Right cardiac atrium (tissue), 5 donors: ENCODE data around the gene EMC1. TPM values are rescaled to one million over a fixed set of nuclear protein-coding genes. Genes with fewer than 3 reads are reported as not detected.
A peak's percentile ranks its signal among the peaks of the same experiment; 100 is the strongest.

Experiments used
- ATAC-seq, 2 donors: fragments of 200-7000 bp; cut with Tn5 transposase; one replicate each; pipeline versions ENCODE4 v1.8.0 to v1.9.1; 2020; ENCODE audit warnings: moderate library complexity in 2 of 2, mild to moderate bottlenecking in 1 of 2
- DNase-seq, 3 donors: peaks; one replicate each; pipeline ENCODE4 v3.0.0-alpha.2; 2020
- H3K27ac ChIP-seq: one replicate; pipeline ENCODE4 v1.5.1; 2013; ENCODE audit warnings: mild to moderate bottlenecking, low read length, control low read depth, moderate library complexity
- H3K27me3 ChIP-seq: one replicate; pipeline ENCODE4 v1.6.1; 2013; ENCODE audit not compliant: control insufficient read depth, insufficient read depth
- H3K4me1 ChIP-seq: one replicate; pipeline ENCODE4 v1.6.1; 2013; ENCODE audit warnings: low read length; ENCODE audit not compliant: control insufficient read depth, insufficient read depth
- H3K4me3 ChIP-seq: one replicate; pipeline ENCODE4 v1.5.1; 2013; ENCODE audit warnings: low read length, control low read depth
- H3K9me3 ChIP-seq: one replicate; pipeline ENCODE4 v1.6.1; 2013; ENCODE audit warnings: low read length; ENCODE audit not compliant: control insufficient read depth
- WGBS: extraction: QIAGEN DNeasy Blood & Tissue Kit; methylation state at CpG from one replicate; pipeline ENCODE4 v1.1.7; 2013; 5-methylcytosine and 5-hydroxymethylcytosine counted together
- intact Hi-C, 4 donors: fragments of 100-400 bp; cut with DNase I; formaldehyde crosslinking; loops; one replicate each; pipeline versions ENCODE4 v1.11.0 to v1.14.0; 2022 to 2023
- polyA plus RNA-seq: library from polyadenylated mRNA; stranded (reverse); fragments of 200-250 nt; gene quantifications from one replicate; pipeline ENCODE4 v1.2.3, GENCODE V29; 2013
- total RNA-seq, 4 donors: library from RNA; stranded (reverse); fragmentation: NEBNext Ultra II Directional; extraction: Animal tissue kit (Norgen Biotek cat#: 25700); gene quantifications; one replicate each; pipeline ENCODE4 v1.2.1, GENCODE V29; 2021
- donor health status: healthy with polysubstance abuse.
- donor health status: DM: no; HTN: yes; CAD: no.
- donor health status: DM: no; HTN: no; CAD: no.
- donor health status: DM: no; HTN: yes; CAD: no; lungs with severe emphysema.
- donor health status: DM: yes; HTN: yes; CAD: no.

EMC1 gene
- total and polyA plus RNA-seq, 5 donors, result 11.5 to 31.9 (median 30.3) TPM

DNA sequence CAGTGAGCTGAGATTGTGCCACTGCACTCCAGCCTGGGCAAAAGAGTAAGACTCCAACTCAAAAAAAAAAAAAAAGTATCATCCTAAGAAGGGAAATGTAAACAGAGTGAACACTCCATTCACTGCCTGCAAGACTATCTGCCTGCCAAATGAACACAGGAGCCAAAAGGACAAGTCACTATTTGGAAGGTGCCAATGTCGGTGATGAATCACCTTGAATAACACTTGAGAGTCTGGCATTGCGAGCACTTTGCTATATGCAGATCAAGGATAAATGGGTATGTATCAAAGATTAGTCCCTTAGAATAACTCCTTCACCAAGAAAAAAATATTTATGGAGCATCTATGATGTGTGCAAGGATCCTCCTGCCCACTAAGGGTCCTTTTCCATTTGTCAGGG lies 47.9 kb downstream of the EMC1 start:
- peaks cover 4% of the 10 kb centered on the region for H3K4me1 ChIP-seq
- no peak for DNase-seq

DNA sequence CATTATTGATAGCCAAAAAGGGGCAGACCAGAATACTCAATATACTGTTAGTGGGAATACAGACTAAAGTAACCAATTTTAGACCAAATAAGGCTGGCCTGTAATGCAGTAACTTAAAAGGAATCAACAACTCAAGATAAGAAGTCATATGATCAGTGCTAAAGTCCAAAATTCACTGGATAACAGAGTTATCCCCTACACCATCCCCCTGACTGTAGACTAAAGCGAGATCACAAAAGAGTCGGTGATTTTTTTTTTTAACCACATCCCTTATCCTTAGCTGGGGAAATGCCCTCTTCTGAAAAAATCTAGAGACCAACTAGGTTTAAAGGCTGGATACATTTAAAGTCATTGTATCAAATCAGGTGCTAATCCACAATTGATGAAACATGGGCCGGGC lies 48.9 kb downstream of the EMC1 start:
- Histone ChIP-seq H3K4me1 (peaks cover 2% of the 10 kb centered on the region), H3K9me3 (no peaks in the 10 kb centered on the region), H3K27me3 (no peaks in the 10 kb centered on the region), H3K4me3 (no peak overlapping the region), H3K27ac (no peak overlapping the region)
- ATAC-seq (no peak), DNase-seq (no peak)
- intact Hi-C loops, result loop anchor here in 1 of 4 donors (10.0 kb wide), 1 partner anchor 452 kb away; no protein-coding TSS in a partner anchor
- WGBS, result 69% methylated on average over 3 of the region's 3 CpGs

More for the DNA sequence above, 47.9 kb downstream of the EMC1 start:
- 54% methylated on average over 2 of the region's 2 CpGs for WGBS
- ATAC-seq, result peak; percentile 62 to 68
- H3K27ac ChIP-seq, result no peak overlapping the region
- H3K27me3 ChIP-seq, result no peaks in the 10 kb centered on the region
- intact Hi-C loops, result loop anchor here in 1 of 4 donors (10.0 kb wide), 1 partner anchor 451 kb away; no protein-coding TSS in a partner anchor
- no peaks in the 10 kb centered on the region for H3K9me3 ChIP-seq
- no peak overlapping the region for H3K4me3 ChIP-seq

DNA sequence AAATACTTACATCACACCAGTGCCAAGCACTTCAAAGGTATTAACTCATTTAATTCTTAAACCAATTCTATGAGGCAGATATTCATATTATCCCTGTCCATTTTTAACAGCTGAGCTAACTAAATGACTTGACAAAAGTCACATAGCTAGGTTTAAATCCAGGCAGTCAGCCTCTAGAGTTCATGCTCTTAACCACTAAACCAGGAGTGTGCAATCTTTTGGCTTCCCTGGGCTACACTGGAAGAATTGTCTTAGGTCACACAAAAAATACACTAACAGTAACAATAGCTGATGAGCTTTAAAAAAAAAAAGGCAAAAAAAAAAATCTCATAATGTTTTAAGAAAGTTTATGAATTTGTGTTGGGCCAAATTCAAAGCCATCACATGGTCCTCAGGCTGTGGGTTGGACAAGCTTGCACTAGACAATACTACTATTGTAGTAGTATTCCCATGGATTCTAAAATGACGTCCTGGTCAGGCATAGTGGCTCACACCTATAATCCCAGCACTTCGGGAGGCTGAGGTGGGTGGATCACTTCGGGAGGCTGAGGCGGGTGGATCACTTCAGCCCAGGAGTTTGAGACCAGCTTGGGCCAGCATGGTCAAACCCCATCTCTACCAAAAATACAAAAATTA lies 51.2 kb downstream of the EMC1 start:
- intact Hi-C loops, result loop anchor here in 1 of 4 donors (10.0 kb wide), 1 partner anchor 455 kb away; no protein-coding TSS in a partner anchor

DNA sequence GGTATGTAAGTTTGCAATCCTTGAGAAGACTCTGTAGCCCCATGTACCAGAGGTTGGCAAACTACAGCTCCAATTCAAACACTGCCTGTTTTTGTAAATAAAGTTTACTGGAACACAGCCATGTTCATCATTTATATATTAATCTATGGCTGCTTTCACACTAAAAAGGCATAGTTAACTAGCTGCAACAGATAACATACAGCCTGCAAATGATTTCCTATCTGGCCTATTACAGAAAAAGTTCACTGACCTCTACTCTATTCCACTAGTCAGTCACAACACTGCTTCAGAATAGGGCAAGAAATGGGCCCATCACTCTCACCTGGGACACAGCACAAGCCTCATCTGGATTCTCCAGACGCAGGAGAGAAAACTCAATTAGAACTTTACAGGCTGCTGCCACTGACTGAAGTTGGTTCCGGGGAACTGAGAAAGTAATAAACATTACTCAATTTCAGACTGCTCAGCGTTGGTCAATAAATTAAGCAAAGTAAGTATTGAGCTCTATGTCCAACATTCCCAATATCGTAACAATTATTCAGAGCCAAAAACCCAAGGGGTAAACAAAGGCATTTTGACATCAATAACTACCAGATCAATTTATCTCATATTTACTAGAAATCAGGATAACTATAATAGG lies 51.9 kb downstream of the EMC1 start:
- Histone ChIP-seq H3K27me3 (no peaks in the 10 kb centered on the region), H3K9me3 (no peaks in the 10 kb centered on the region), H3K27ac (no peak overlapping the region), H3K4me1 (no peaks in the 10 kb centered on the region), H3K4me3 (no peak overlapping the region)
- ATAC-seq (no peak), DNase-seq (no peak)
- WGBS, result 91% methylated on average over 4 of the region's 4 CpGs
- intact Hi-C loops, result no loop called here

More for the DNA sequence above, 51.2 kb downstream of the EMC1 start:
- H3K27ac ChIP-seq, result no peak overlapping the region
- DNase-seq (no peak), ATAC-seq (no peak)
- no peaks in the 10 kb centered on the region for H3K27me3 ChIP-seq
- H3K4me1 ChIP-seq, result no peaks in the 10 kb centered on the region
- H3K9me3 ChIP-seq, result no peaks in the 10 kb centered on the region
- 53% methylated on average over 4 of the region's 4 CpGs for WGBS
- no peak overlapping the region for H3K4me3 ChIP-seq

DNA sequence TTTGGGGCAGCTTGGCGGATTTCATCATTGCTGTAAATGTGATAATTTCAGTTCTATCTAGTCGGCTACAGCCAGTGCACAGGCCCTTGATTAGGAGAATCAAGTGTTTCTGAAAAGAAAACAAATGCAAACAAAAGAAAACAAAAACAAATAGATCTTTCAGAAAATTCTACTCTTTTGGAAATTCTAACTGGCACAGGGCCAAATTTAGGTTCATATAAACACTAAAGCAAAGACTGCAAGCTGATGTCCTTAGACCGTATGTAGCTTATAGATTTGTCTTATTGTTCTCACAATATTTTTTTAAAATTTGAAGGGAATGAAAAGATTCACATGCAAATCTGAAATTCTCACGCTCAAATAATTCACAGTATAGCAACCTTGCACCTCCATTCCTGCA lies 52.5 kb downstream of the EMC1 start:
- no peak for DNase-seq
- Histone ChIP-seq H3K27ac (no peak overlapping the region), H3K4me3 (no peak overlapping the region), H3K4me1 (no peaks in the 10 kb centered on the region), H3K9me3 (no peaks in the 10 kb centered on the region), H3K27me3 (no peaks in the 10 kb centered on the region)
- intact Hi-C loops, result no loop called here
- ATAC-seq, result no peak
- WGBS, result 86% methylated on average over 4 of the region's 4 CpGs

DNA sequence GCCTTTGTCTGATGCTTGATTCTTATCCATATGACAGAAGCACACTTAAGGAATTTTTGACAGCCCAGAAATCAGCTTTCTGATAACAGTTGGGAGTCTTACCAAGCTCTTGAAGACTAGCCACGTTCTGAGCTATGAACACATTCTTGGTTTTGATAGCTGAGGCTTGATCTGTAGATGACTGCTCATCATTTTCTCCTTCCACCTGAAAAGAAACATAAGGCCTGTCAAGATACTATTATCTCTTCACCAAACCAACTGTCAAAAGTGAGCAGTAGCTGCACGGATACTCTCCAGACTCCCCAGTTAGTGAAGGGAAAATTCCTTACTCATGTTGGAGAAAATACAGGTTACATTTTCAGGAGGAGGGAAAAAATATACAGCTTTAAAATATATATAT lies 53.5 kb downstream of the EMC1 start:
- DNase-seq, result no peak
- Histone ChIP-seq H3K9me3 (no peaks in the 10 kb centered on the region), H3K27ac (no peak overlapping the region), H3K4me1 (no peaks in the 10 kb centered on the region), H3K27me3 (no peaks in the 10 kb centered on the region), H3K4me3 (no peak overlapping the region)
- 51% methylated on average over 2 of the region's 2 CpGs for WGBS
- intact Hi-C loops, result no loop called here
- no peak for ATAC-seq

DNA sequence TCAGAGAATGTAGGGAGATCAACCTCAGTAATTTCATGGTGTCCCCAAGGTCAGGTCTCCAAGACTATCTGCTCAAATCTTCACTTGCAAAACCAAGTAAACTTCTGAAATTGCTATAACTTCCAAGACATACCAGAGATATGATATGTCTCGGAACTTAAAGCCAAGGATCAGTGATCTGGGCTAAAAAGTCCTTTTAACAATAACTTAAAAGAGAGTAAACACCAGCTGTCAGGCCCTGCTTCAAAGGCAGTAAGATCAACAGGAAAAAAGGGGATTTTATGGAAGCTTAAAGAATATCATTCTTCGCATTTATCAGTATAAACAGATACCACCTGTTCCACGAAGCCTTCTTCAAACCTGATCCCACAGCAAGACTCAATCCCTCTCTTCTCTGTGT lies 55.0 kb downstream of the EMC1 start:
- 61% methylated on average over 3 of the region's 3 CpGs for WGBS
- ATAC-seq (no peak), DNase-seq (no peak)
- Histone ChIP-seq H3K4me3 (no peak overlapping the region), H3K27me3 (no peaks in the 10 kb centered on the region), H3K27ac (no peak overlapping the region), H3K4me1 (no peaks in the 10 kb centered on the region), H3K9me3 (no peaks in the 10 kb centered on the region)
- intact Hi-C loops, result no loop called here

DNA sequence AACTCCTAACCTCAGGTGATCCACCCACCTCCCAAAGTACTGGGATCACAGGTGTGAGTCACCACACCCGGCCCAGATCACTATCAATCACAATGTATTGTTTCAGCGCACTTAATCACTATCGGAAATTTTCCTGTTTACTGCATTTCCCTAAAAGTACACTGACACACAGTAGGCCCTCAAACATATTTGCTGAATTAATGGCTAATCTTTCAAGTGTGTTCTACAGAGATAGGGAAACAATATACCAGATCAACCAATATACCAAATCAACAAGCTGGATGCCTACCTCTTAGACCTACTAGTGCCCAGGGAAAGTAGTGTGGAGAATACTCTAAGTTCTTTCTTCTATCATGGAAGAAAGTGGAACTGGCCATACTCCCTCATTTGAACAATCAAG lies 58.3 kb downstream of the EMC1 start:
- intact Hi-C loops, result no loop called here
- no peak for DNase-seq
- ATAC-seq, result no peak
- Histone ChIP-seq H3K4me3 (no peak overlapping the region), H3K4me1 (no peaks in the 10 kb centered on the region), H3K27ac (no peak overlapping the region), H3K9me3 (no peaks in the 10 kb centered on the region), H3K27me3 (no peaks in the 10 kb centered on the region)
- 83% methylated on average over 3 of the region's 3 CpGs for WGBS

DNA sequence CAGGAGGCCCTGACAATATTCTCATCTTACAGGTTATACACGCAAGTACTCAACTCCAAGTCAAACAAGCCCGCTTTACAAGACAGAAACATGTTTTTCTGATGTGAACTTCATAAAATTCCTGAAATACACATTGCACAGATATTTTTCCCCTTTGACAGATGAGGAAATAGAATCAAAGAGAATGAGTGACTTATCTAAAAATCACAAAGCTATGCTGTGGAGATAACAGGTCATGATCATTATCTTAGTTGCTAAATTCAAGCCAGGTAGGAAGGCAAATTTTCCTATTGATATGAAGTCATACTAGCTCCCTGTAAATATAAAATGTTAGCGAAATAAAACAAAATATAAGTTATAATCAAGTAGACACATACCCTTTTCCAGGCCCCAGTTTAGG lies 59.5 kb downstream of the EMC1 start:
- ATAC-seq (no peak), DNase-seq (no peak)
- Histone ChIP-seq H3K9me3 (no peaks in the 10 kb centered on the region), H3K27me3 (no peaks in the 10 kb centered on the region), H3K4me3 (no peak overlapping the region), H3K27ac (no peak overlapping the region), H3K4me1 (no peaks in the 10 kb centered on the region)
- intact Hi-C loops, result no loop called here
- WGBS, result 96% methylated on average over 3 of the region's 3 CpGs

DNA sequence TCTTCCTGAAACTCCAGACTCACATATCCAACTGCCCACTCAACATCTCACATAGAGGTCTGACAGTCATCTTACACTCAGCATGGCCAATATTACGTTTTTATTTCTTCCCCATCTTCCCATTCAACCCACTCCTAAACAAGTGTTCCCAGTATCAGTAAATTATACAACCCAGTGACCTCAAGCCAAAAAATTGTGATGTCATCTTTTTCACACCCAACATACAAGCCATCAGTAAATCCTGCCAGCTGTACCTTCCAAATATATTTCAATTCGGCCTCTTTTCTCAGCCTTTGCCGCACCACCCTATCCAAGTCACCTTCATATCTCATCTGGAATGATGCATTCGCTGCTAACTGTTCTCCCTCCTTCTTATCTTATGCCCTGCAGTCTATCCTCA lies 60.9 kb downstream of the EMC1 start:
- 77% methylated on average over 4 of the region's 4 CpGs for WGBS
- intact Hi-C loops, result no loop called here
- ATAC-seq (no peak), DNase-seq (no peak)
- Histone ChIP-seq H3K27ac (no peak overlapping the region), H3K9me3 (no peaks in the 10 kb centered on the region), H3K27me3 (no peaks in the 10 kb centered on the region), H3K4me1 (no peaks in the 10 kb centered on the region), H3K4me3 (no peak overlapping the region)

DNA sequence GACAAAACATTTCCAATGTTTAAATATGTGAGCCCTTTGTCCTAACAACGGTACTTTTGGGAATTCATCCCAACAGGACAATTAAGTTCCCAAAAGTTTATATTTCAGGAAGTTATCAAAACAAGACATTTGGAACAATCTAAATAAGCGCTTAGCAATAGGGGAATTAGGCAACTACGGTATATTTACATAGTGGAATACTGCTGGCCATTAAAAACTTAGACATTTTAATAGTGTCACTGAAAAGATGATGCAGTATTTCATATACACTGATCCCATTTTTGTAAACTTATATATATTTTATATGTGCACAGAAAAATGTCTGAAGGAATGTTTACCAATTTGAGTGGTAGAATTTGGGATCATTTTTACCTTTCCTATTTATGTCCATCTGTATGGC lies 62.1 kb downstream of the EMC1 start:
- Histone ChIP-seq H3K27ac (no peak overlapping the region), H3K27me3 (no peaks in the 10 kb centered on the region), H3K4me1 (no peaks in the 10 kb centered on the region), H3K9me3 (no peaks in the 10 kb centered on the region), H3K4me3 (no peak overlapping the region)
- ATAC-seq (no peak), DNase-seq (no peak)
- intact Hi-C loops, result loop anchor here in 1 of 4 donors (10.0 kb wide), 1 partner anchor 54 kb away; no protein-coding TSS in a partner anchor
- 83% methylated on average over 3 of the region's 3 CpGs for WGBS
